EH (cell line): ENCODE measurements around the gene TRAM2.

Experiments
- DNase-seq: peaks from one replicate; pipeline ENCODE4 v3.0.0-alpha.2; 2015; ENCODE audit warnings: low read depth

Gene TRAM2, protein sequence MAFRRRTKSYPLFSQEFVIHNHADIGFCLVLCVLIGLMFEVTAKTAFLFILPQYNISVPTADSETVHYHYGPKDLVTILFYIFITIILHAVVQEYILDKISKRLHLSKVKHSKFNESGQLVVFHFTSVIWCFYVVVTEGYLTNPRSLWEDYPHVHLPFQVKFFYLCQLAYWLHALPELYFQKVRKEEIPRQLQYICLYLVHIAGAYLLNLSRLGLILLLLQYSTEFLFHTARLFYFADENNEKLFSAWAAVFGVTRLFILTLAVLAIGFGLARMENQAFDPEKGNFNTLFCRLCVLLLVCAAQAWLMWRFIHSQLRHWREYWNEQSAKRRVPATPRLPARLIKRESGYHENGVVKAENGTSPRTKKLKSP

DNA sequence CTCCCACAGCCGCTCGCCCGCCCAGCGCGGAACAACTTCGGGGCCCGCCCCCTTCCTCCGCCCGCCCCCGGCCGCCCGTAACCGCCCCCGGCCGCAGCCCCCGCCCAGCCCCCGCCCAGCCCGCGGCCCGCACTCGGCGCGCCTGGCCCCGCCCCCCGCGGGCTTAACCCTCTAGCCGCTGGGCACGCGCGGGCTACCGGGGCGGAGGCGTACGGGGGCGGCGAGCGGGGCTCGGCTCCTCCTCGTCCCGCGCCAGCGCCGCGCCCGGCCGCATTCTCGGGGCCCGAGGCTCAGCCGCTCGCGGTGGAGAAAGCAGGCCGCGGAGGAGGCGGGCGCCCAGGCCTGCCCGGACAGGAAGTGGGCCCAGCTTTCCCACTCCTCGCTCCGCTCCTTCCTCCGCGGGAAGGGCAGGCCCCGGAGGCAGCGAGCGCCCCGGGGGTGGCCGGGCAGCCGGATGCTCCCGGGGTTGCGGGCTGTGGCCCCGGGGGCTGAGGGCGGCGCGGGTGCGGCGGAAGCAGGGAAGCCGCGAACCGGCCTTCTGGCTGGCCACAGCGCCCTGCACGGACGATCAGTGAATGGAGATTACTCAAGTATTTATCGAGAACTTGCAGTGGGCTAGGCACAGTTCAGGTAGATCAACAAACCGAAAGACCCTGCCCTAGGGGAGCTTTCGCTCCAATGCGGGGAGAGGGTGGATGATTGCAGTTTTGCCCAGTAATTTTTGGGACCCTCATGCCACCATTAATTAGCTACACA is at the start of gene TRAM2:
TSS of gene TRAM2 (minus strand) at position 39 of the 756 bp plus-strand sequence. CDS start 145 bp downstream, outside the sequence.
- DNase-seq = peak; percentile 88

DNA sequence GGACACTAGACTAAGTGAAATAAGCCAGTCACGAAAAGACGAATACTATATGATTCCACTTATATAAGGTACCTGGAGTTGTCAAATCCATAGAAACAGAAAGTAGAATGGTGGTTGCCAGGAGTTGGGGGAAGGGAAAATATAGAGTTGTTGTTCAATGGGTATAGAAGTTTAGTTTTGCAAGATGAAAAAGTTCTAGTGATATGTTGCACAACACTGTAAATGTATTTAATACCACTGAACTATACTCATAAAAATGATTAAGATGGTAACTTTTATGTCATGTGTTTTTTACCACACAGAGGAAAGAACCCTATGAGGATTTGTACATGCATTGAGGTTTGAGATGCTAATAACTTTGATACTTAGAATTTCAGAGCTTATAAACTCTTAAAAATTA is 46.0 kb upstream of the TRAM2 start:
- DNase-seq = no peak

DNA sequence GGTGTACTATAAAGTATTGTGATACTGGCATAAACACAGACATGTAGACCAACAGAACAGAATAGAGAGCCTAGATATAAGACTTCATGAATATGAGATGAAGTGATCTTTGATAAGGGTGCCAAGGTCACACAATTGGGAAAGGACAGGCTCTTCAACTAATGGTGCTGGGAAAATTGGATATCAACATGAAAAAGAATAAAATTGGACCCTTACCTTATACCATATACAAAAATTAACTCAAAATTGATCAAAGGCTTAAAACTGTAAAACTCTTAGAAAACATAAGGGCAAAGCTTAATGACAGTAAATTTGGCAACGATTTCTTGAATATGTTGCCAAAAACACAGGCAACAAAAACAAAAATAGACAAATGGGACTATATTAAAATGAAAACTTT is 44.8 kb upstream of the TRAM2 start:
- no peak for DNase-seq

DNA sequence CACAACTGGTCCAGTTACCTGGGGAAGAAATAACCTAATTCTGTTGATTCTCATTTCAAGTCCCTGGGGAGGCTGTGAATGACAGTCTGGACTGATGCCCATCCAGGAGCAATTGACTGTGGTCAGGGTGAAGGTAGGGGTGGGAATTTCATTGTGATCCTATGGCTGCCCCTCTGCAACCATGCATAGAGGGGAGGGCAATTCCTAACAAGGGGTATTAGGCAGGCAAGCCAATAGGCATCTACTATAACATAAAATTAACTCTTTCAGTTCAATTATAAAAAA is 44.0 kb upstream of the TRAM2 start:
- no peak for DNase-seq

DNA sequence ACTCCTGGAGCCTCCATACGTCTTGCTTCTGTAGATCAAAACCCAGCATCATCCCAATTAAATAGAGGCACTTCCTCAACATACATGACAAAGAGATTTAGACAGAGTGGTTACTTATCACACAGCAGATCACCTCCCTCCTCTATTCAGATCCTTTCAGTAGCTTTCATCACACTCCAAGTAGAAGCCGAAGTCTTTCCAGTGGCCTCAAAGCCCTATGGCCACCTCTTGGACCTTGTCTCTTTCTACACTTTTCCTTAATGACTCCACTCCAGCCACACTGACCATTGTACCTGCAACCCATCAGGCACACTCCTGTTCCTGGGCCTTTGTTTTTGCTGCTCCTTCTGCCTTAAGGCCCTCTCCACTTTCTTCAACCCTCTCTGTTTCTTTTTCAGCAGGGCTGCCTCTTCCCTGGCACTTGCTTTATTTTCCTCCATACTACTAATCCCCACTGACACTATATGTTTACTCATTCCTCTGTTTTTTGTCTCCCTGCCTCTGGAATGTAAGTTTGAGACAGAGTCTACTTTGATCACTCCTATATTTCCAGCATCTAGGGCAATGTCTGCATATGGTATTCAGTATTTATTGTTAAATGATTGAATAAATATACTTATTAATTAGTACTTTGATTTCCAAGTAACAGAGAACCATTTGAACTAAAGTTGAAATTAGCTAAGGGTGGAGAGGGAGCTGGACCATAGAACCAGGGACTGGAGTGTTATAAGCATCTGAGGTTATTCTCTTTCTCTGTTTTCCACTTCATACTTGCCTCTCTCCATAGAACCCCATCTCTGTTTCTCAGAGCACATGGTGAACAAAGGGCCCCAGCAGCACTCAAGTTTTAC is 43.4 kb upstream of the TRAM2 start:
- no peak for DNase-seq

DNA sequence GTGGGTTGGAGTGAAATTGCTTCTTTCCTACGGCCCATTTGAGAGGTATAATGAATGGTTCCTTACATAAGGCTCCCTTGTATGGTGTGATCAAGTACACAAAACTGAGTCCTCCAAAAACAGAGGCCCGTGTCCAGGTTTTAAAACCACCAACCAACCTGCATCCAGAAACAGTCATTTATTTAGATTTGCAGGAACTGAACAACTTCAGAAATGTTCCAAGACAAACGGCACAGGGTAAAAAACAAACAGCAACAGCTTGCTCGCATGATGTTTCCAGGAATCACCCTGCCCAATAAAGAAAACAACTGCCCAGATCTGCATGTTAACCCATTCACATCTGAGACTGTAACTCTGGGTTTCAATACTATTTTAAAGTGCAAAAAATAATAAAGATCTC is 40.2 kb upstream of the TRAM2 start:
- no peak for DNase-seq

DNA sequence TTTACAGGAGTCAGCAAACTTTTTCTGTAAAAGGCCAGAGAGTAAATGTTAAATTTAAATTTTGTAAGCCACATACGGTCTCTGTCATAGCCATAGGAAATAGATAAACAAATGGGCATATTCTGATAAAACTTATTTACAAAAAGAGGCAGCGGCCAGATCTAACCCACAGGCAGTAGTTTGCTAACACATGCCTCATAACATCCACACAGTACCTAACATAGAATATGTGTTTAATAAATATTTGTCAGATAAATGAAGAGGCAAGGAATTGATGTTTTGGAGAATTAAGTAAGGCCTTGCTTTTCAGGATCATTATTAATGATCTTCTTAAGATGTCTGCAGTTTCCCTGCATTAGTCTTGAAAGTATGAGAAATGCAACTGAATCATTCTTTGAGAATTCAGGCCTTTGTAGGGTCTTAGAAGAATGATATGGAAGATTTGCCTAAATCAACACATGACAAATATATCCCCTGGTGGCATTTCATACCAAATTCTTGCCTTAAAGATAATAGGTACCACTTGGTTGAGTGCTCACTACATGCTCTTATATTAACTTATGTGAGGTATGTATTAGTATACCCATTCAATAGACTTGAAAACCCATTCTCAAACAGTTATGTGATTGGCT is 39.3 kb upstream of the TRAM2 start:
- DNase-seq = peak; percentile 59

DNA sequence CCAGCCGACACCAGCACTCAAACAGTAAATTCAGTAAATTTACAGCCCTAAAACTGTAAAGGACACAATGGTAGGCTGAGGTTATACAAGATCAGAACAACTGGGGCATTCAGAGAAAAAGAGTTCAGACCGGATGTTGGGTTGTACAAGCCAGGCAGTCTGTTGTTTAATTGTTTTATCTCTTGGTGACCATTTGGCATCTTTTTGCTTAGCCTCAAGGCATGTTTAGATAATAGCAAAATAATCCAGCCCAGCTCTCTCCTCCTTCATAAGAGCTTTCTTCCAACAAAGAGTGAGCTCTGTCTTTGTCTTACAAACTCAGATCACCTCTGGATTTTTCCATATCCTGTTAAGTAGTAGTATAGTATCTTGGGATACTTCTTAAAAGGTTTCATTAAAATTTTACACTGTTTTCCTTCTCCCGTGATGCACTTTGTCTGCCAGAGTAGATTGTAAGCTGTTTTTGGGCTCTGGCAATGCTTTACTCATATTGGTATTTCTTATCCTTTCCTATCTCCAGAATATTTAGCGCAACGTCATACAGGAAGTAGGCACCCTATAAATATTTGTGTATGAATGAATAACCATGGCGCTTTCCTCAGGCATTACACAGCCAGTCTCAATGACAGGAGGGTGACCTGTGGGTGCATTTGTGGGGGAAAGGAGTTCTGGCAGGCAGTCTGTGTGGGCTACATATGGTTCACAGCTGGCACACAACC is 35.6 kb upstream of the TRAM2 start:
- peak; percentile 77 for DNase-seq

DNA sequence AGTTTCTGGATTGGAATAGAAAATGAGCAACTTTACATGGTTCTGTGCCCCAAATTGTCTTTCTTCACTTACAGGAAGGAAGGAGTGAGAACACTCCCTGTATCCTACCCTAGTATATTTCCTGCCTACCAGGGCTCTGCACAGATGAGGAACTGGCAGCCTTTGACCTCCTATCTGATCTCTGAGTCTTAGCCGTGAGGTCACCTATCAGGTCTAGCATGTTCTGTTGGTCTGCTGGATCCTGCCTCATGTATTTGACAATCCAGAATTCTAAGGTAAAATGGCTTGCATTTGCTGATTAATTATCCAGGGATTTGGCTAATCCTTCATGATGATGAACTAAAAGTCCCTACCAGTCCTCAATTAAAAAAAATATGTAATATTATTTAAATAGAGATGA is 35.0 kb upstream of the TRAM2 start:
- DNase-seq = no peak

DNA sequence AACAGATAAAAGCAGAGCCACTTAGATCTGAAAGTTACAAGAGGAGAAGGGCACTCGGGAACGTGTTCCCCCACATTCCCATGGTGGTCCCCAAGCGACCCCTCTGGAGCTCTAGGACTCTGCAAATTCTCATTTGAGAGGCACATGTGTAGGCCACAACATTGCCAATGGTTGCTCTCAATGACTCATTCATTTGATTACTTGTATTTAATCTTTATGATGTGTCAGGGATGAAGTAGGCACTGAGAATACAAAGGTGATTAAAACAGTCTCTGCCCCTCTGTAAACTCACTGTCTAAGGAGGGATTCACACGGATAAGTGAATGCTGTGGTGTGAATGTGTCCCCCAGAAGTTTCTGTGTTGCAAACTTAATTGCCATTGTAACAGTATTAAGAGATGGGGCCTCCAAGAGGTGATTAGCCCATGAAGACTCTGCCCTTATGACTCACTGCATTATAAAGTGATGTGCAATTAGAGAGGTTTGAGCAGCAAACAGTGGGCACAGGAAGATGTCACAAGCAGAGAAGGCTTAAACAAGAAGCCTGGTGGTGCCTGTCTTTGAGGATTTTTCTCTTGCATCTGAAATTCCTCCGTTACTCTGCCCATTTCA is 34.0 kb upstream of the TRAM2 start:
- peak; percentile 76 for DNase-seq

DNA sequence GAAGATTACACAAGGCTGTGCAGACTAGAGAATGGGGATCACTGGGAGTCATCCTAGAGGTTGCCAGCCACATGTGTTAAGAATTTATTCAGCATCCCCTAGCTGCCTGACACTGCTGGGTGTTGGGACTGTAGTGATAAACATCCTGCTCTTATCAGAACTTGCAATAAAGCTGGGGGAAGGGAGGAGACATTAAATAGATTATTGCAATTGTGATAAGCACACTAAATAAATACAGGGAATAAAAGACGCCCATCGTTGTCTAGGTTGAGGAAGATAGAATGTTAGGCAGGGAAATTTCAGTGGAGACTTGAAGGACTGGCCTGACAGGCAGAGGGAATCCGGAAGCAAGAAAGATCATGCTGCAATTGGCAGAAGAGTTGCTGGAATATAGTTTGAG is 33.2 kb upstream of the TRAM2 start:
- DNase-seq = no peak

DNA sequence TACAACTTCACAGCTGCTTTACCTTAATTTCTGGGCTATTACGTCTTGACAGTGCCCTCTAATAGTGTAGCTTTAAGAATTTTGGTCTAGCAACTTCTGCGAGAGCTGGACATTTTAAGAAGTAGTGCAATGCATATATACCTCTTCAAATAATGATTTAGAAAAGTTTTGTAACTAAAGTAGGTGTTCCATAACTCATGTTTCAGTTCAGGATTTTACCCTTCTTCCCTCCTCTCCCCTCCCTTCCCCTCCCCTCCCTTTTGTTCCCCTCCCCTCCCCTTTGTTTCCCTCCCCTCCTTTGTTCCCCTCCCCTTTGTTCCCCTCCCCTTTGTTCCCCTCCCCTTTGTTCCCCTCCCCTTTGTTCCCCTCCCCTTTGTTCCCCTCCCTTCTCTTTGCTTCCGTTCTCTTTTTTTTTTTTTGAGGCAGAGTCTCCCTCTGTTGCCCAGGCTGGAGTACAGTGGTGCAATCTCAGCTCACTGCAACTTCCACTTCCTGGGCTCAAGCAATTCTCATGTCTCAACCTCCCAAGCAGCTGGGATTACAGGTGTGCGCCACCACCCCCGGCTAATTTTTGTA is 28.8 kb upstream of the TRAM2 start:
- DNase-seq = no peak

DNA sequence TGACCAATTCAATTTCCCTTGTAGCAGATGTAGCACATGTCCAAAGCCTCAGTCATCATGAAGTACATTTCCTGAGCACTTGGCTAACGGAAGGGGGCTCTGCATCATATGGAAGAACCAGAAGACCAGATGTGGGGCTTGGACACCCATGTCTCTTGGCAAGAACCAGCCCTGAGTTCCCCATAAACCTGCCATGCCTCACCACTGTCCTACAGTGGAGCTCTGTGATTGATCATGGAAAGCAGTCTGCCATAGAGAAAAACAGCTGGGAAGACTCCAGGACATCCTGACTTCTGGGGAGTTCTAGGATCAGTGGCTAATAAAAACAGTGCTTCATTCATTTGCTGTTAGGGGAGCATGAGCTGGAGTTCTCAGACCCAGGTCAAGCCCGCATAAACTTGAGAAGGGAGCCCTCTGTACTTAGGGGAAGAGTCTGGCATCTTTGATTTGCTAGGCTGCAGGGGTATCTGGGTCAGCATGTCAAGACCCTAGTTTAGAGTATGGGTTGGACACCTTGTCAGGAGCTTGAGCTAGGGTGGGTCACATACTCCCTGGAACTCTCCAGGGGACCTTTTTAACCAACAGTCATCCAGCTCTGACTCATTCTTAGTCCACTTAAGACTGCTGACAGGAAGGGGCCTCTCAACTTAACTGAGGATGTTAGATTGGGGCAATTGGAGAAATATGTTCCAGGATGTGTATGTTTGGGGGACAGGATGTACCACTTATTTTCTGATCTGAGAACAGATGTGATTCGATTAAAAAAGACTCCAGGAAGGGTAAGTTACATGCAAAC is 26.3 kb upstream of the TRAM2 start:
- DNase-seq = peak; percentile 85

DNA sequence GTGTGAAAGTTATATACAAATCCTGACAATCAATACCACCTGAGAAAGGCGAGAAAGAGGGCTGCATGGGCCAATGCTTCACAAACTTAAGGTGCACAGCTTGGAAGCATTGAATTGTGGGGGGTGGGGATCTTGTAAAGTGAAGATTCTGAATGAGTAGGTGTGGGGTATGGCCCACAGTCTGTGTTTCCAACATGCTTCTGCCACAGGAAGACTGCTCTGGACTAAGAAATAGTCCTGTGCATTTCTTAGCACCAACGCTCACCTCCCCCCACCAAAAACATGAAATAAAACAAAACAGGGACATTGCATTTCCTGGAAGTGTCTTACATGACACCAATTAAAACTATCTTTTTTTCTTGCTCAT is 21.9 kb upstream of the TRAM2 start:
- DNase-seq = no peak

DNA sequence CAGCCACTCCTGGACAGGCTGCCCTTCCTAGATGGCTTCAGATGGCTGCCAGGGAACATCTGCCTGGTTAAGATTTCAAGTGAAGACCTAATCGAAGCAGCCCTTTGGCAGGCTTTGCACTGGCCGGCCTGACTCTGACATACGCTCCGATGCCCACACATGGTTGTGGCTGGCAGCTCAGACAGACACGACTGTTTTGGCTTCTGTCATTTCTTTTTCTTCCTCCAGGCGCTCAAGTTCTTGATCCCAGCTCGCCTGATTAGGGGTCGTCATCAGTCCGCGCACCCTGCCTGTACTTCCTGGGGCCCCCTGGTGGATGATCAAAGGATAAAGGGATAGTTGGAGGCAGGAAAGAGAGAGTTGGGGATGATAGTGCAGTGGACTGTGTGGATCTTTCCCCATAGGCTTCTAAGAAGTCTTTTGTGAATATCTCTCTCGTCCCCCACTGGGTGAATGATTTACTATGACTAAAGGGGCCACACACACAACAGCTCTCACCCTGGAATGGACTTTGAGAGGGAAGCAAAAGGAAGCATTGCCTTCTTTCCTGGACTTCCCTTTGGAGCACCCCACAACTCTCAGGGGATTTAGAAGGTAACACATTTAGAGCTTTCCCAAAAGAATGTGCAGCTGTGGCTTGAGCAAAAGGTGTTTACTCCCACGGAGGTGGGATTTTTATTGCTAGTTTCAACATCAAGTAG is 21.4 kb upstream of the TRAM2 start:
- peak; percentile 80 for DNase-seq

DNA sequence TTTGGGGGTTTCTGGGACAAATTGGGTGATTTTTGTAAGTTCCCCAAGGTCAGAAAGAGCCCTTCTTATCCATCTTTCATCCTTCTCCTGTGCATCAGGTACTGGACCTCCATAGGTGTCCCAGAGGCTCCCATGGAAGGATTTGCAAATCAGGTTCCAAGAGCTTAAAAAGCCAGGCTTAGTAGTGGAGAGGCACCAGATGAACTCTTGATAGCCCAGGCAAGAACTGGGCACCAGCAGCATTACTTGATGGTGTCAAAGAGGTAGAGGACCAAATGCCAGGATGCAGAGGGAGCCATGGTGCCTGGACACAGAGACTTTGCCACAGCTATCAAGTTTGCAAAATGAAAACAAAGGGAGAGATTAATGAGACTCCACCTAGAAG is 20.9 kb upstream of the TRAM2 start:
- no peak for DNase-seq

DNA sequence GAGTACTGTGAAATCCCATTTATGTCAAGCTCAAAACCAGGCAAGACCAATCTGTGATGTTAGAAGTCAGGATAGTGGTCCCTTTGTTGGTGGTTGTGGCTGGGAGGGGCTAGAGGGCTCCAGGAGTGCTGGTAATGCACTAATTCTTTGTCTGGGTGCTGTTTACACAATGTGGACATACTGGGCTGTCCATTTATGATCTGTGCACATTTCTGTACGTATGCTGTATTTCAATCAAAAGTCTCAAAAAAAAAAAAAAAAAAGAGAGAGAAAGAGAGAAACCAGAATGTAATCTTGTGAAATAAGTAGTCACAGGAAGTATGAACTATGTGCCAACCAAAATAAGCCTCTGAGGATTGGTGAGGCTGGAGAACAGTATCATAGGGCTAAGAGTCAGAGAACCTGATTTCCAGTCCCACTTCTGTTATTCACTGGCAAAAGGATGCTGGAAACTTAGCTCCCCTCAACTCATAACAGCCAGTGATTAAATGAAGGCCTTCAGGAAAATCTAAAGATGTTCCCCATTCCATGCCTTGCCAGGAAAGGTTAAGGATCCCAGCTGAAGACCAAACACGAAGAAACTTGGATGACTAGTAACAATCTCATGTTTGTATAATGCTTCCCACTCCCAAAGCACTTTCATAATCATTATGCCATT is 19.6 kb upstream of the TRAM2 start:
- peak; percentile 84 for DNase-seq

DNA sequence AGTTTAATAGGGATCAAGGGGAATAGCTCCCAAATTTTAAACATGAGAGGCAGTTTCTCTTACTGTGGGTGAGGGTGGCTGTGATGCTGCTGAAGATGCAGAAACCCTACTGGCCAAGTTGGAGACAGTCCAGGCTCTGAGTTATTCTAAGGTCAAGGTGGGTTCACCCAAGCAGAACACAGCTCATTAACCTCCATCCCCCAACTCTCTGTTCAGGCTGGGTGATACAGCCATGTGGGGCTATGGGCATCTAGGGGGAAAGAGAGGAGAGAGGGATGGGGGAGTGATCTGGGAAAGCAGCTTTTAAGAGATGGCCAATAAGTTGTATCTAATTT is 18.9 kb upstream of the TRAM2 start:
- DNase-seq = no peak
